ENCODE measurements around the gene KLC4.
A peak's percentile ranks its signal among the peaks of the same experiment; 100 is the strongest.

The KLC4 gene

DNA sequence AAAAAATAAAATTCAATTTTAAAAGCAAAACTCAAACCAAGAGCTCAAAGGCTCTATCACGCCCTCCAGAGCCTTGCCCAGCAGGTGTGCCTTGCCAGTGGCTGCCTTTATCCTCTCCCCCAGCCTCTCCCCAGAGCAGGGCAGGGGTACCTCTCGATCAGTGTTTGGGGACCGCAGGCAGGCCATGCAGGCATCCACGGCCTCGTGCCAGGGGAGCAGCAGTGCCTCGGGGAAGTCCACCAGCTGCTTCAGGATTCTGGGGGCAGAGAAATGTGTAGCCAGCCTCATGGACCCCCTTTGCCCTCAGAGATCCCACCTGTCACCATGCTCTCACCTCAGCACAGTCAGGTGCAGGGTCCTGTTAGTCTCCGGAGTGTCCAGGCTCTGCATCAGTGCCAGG, 11.4 kb upstream of the KLC4 start:
- H3K27ac Mint-ChIP-seq = peak overlapping the region; percentile 42
- H3K9me3 Mint-ChIP-seq = no peaks in the 10 kb centered on the region
- no peak for DNase-seq
- no peaks in the 10 kb centered on the region for H3K27me3 Mint-ChIP-seq
- peaks cover 26% of the 10 kb centered on the region for H3K4me1 Mint-ChIP-seq (ENCODE audit: low read depth)
- H3K4me3 Mint-ChIP-seq = no peak overlapping the region
- peaks cover 83% of the 10 kb centered on the region for H3K36me3 Mint-ChIP-seq (ENCODE audit: low read depth)

DNA sequence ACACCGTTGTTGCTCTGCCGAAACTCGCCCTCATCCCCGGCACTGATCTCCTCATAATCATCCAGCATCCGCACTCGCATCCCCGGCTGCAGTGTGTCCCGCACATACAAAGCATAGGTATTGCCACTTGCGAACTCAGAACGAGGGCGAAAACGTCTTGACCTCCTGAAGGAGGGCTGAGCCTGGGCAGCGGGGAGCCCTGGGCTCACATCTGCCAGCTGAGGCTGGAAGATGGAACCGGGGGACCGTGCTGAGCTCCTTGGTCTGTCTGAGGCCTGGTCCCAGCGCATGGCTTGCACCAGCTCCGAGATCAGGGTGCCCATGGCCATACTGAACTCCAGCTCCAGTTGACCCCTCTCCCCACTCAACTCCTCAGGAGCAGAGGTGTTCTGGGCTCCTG, 8.4 kb upstream of the KLC4 start:
- no peak overlapping the region for H3K4me3 Mint-ChIP-seq

DNA sequence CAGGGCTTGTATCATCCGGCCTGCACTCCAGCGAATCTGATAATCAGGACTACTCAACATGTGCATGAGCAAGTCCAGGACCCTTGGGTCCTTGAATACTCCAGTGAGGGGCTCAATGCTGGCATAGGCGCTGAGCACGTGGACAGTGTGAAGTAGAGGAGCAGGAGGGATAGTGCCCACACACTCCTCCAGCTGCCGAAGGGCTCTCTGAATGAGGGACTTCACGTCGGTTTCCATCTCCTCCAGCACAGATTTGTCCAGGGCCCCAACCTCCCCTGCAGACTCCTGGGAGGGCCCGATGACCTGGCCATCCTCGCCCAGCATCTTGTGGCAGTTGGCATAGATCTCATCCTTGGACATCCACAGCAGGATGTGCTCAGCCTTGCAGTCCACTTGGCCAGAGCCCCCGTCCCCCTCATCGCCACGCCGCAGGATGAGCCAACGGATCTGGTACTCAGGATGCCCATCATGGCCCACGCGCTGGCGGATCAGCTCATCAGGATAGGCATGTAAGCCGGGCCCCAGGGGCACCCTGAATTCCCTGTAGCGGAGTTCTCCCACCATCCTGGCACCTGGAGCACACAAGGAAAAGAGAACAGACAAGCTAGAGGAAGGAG, 7.1 kb upstream of the KLC4 start:
- Mint-ChIP-seq H3K36me3 (ENCODE audit: low read depth) (peaks cover 86% of the 10 kb centered on the region), H3K9me3 (no peaks in the 10 kb centered on the region), H3K27me3 (no peaks in the 10 kb centered on the region), H3K4me3 (peak overlapping the region; percentile 96), H3K27ac (peak overlapping the region; percentile 96), H3K4me1 (ENCODE audit: low read depth) (peaks cover 41% of the 10 kb centered on the region)
- no peak for DNase-seq

More for the DNA sequence above, 8.4 kb upstream of the KLC4 start:
- no peak for DNase-seq
- peaks cover 88% of the 10 kb centered on the region for H3K36me3 Mint-ChIP-seq (ENCODE audit: low read depth)
- H3K4me1 Mint-ChIP-seq (ENCODE audit: low read depth) = peaks cover 37% of the 10 kb centered on the region
- H3K9me3 Mint-ChIP-seq = no peaks in the 10 kb centered on the region
- H3K27ac Mint-ChIP-seq = peak overlapping the region; percentile 77
- H3K27me3 Mint-ChIP-seq = no peaks in the 10 kb centered on the region

DNA sequence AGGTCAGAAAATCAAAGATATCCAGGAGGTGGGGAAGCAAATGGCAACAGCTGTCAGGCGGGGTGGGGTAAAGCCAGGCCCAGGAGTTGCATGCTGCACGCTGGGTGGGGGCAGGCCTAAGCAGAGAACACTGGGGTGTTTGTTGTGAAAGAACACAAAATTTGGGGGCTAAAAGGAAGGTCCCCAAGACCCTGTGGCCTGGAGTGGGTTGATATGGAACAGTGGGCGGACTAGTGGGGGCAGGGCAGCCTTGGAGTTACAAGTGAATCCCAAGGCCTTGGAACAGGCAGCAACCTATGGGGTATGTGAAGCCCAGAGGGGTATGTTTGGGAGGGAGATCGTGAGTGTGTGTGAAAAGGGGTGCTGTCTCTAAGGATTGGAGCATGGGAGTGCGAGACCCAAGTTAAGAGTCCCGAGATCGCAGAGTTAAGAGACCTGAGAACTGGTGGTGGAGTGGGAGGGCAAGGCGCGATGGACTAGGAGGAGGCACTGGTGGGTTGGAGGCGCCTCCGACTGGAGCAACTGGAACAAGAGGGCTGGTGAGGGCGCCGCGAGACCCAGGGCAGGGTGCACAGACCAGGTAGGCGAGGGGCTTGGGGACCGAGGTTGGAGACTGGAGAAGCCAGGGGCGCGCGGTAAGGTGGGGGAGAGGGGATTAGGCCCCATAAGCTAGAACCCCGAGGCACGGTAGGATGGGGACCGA, 6.4 kb upstream of the KLC4 start:
- Mint-ChIP-seq H3K27me3 (no peaks in the 10 kb centered on the region), H3K36me3 (ENCODE audit: low read depth) (peaks cover 87% of the 10 kb centered on the region), H3K27ac (peak overlapping the region; percentile 96), H3K9me3 (no peaks in the 10 kb centered on the region), H3K4me1 (ENCODE audit: low read depth) (peaks cover 44% of the 10 kb centered on the region), H3K4me3 (peak overlapping the region; percentile 96)
- no peak for DNase-seq

DNA sequence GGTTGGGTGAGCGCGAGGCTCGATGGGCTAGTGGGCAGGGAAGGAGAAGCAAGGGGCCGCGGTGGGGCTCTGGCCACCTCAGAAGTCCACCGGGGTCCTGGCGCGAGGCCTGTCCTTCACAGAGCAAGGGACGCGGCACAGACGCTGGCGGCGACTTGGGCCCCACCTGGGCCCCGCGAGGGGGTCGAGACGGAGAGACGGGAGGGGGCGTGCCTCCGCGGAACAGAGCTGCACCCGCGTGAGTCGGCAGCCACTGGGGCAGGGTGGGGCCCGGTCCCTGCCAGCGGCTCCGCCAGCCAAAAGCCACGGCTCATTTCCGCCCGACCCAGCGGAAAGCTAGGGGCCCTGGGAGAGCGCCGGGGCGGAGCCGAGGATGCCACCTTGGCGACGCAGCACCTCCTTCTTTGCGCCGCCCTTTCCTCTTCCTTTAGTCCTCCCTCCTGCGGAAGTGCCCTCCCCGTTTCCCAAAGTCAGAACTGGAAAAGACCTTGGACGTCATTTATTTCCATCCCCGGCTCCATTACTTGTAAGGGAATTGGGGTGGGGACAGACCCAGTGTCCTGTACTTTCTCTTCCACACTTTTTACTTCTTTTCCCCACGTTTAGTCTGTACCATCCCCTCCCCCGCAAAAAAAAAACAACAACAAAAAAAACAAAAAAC, 5.8 kb upstream of the KLC4 start, which contains the start of gene CUL7:
TSS of gene CUL7 (minus strand) at position 307 of the 661 bp plus-strand sequence. CDS start 1,063 bp downstream, outside the sequence.
- DNase-seq = peak; percentile 93
- H3K36me3 Mint-ChIP-seq (ENCODE audit: low read depth) = peaks cover 87% of the 10 kb centered on the region
- peak within 1 kb of the TSS; percentile 96 for H3K4me3 Mint-ChIP-seq
- H3K27me3 Mint-ChIP-seq = no peaks in the 10 kb centered on the region
- H3K9me3 Mint-ChIP-seq = no peaks in the 10 kb centered on the region
- peak within 1 kb of the TSS; percentile 96 for H3K27ac Mint-ChIP-seq
- peaks cover 51% of the 10 kb centered on the region for H3K4me1 Mint-ChIP-seq (ENCODE audit: low read depth)

DNA sequence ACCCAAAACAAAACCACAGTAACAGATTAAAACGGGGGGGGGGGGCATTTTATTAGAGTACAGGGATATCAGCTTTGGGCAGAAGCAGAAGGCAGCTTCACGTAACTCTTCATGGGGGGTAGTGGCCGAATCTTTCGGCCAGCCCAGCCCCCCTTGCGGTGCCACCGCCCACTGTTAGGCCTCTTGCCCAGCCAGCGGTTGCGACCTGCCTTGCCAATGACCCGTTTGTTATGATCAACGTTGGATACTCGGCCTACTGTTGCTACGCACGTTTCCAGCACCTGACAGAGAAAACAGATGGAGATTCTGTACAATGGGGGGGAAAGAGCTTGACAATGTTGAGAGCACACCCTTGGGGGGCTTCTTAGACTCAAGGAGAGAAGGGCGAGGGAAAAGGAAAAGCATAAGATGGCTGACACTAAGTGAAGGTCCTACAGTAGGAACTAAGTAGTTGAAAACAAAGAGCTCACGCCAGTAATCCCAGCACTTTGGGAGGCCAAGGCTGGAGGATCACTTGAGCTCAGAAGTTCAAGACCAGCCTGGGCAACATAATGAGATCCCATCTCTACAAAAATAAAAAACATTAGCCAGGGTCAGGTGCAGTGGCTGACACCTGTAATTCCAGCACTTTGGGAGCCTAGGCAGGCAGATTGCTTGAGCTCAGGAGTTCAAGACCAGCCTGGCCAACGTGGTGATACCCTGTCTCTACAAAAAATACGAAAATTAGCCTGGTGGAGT, 5.1 kb upstream of the KLC4 start:
- Mint-ChIP-seq H3K27me3 (no peaks in the 10 kb centered on the region), H3K4me1 (ENCODE audit: low read depth) (peaks cover 53% of the 10 kb centered on the region), H3K4me3 (peak overlapping the region; percentile 96), H3K27ac (peak overlapping the region; percentile 96), H3K36me3 (ENCODE audit: low read depth) (peaks cover 86% of the 10 kb centered on the region), H3K9me3 (no peaks in the 10 kb centered on the region)
- no peak for DNase-seq

DNA sequence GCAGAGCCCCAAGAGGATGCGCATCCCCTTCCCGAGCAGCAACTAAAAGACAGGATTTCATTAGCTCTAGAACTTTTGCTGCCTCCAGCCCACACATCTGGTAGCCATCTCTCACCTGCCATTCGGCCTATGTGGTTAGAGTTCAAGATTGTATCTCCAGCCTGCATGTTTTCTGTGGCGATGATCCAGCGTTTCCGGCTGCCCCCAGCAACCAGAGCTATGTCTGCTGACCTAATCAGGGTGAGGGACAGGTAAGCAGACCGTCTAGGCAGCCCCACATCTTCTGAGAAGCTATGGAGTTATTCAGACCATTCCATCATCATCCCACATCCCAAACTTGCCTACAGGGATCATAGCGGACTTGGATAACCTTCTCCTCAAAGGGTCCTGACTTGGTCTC, 3.5 kb upstream of the KLC4 start:
- Mint-ChIP-seq H3K27me3 (no peaks in the 10 kb centered on the region), H3K4me1 (ENCODE audit: low read depth) (peaks cover 60% of the 10 kb centered on the region), H3K9me3 (no peaks in the 10 kb centered on the region), H3K4me3 (no peak overlapping the region), H3K36me3 (ENCODE audit: low read depth) (peaks cover 75% of the 10 kb centered on the region), H3K27ac (peak overlapping the region; percentile 61)
- DNase-seq = no peak

DNA sequence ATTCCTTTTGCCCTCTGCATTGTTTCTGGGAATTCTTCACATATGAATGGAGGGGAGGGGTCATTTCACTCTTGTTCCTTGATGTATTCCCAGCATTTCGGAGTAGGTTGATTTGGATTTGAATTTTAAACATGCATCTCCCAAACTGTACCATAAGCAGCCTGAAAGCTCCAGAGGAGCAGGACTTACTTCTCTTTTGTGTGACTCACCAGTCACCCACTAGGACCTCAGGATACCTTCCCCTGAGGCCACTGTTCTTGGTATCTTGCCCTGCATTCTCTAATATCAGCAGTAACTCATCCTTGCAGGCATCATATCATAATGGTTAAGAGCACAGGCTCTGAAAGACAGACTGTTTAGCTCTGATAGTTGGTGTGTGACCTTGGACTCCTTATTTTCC, 900 bp upstream of the KLC4 start:
- Mint-ChIP-seq H3K27me3 (no peaks in the 10 kb centered on the region), H3K36me3 (ENCODE audit: low read depth) (peaks cover 59% of the 10 kb centered on the region), H3K9me3 (no peaks in the 10 kb centered on the region), H3K27ac (peak overlapping the region; percentile 99), H3K4me1 (ENCODE audit: low read depth) (peaks cover 40% of the 10 kb centered on the region), H3K4me3 (peak overlapping the region; percentile 89)
- DNase-seq = no peak

DNA sequence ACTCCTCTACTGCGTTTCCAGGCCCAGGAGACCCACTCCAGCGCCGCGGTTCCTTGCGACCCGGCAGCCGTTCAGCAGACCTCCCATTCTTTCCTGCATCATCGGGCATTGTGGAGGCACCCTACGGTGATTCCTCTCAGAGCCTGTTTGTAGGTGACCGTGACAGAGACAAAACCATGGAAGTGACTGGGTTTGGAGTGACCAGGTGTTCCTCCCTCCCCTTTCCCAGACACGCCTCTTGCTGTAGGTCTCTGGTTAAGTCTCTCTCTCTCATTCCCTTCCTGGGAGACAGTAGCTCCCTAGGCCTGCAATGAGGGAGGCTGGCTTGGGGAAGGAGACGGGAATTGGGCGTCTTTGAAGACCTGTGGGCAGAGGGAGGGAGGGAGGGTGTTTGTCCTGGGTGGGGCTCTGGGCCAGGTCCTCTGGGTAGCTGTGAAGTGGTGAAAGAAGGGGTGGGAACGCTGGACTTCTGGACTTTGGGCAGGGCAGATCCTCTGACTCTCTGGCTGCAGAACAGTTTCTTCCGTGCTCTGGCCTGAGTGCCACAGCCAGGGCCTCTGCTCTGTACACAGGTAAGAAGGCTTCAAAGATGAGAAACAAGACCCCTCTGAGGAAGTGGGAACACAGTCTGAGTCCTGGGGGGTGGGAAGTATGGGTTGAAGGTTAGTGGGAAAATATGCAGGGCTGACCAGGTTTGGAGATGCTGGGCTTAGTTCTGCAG, 763 bp downstream of the KLC4 start:
- Mint-ChIP-seq H3K27ac (peak overlapping the region; percentile 99), H3K27me3 (no peaks in the 10 kb centered on the region), H3K9me3 (no peaks in the 10 kb centered on the region), H3K4me3 (peak overlapping the region; percentile 89), H3K36me3 (ENCODE audit: low read depth) (peaks cover 48% of the 10 kb centered on the region), H3K4me1 (ENCODE audit: low read depth) (peaks cover 33% of the 10 kb centered on the region)
- DNase-seq = no peak

DNA sequence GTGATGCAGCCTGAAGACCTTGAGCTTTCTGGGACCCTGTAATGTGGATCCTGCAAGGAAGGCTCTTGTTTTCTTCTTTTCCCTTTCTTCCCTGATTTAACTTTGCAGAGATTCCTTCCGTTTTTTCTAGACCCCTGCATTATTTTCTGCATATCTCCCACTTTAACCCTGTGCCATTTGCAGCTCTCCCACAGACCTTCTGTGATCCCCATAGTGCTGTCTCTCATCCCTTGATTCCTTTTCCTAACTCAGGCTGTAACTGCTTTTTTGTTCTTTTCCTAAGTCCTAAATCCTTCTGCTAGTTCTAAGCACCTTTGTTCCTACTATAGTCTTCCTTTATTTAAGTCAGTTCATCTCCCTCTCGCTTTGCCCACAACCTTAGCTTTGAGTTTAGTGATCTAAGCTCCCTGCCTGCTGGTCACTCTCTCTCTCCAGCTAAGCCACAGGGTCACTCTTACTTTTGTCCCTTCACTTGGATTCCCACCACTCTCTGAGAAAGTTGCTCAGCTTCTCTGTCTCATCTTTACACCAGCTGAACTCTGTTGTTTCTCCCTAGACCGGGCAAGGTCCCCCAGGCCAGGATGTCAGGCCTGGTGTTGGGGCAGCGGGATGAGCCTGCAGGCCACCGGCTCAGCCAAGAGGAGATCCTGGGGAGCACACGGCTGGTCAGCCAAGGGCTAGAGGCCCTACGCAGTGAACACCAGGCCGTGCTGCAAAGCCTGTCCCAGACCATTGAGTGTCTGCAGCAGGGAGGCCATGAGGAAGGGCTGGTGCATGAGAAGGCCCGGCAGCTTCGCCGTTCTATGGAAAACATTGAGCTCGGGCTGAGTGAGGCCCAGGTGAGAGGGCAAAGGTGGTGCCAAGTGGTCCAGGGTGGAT, 1.6 kb downstream of the KLC4 start:
- Mint-ChIP-seq H3K4me3 (peak overlapping the region; percentile 89), H3K36me3 (ENCODE audit: low read depth) (peaks cover 44% of the 10 kb centered on the region), H3K27me3 (no peaks in the 10 kb centered on the region), H3K27ac (peak overlapping the region; percentile 99), H3K9me3 (no peaks in the 10 kb centered on the region), H3K4me1 (ENCODE audit: low read depth) (peaks cover 30% of the 10 kb centered on the region)
- no peak for DNase-seq

DNA sequence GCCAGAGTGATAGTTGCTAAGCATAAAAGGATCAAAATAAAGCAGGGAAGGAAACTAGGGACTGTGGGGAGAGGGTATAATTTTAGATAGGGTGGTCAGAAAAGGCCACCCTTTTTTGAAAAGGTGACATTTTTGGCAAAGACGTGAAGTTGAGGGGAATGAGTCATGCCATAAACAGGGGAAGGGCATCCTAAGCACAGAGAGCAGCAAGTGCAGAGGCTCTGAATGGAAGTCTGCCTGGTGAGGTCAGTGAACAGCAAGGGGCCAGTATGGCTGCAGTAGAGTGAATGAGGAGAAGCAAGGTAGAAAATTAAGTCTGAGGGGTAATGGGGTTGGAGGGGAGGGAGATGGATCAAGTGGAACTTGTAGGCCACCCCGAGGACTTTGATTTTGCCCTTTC, 2.4 kb downstream of the KLC4 start:
- Mint-ChIP-seq H3K27me3 (no peaks in the 10 kb centered on the region), H3K27ac (no peak overlapping the region), H3K4me1 (ENCODE audit: low read depth) (peaks cover 26% of the 10 kb centered on the region), H3K9me3 (no peaks in the 10 kb centered on the region), H3K36me3 (ENCODE audit: low read depth) (peaks cover 38% of the 10 kb centered on the region), H3K4me3 (no peak overlapping the region)
- DNase-seq = no peak

DNA sequence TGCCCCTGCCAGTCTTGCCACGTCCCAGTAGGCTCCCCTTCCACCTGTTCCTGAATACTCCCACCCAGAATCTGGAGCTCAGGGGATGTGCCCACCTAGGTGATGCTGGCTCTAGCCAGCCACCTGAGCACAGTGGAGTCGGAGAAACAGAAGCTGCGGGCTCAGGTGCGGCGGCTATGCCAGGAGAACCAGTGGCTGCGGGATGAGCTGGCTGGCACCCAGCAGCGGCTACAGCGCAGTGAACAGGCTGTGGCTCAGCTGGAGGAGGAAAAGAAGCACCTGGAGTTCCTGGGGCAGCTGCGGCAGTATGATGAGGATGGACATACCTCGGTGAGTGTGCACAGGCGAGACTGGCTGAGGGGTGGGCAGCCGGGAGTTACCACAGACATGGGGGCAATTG, 3.4 kb downstream of the KLC4 start:
- Mint-ChIP-seq H3K4me1 (ENCODE audit: low read depth) (peaks cover 25% of the 10 kb centered on the region), H3K36me3 (ENCODE audit: low read depth) (peaks cover 29% of the 10 kb centered on the region), H3K9me3 (no peaks in the 10 kb centered on the region), H3K27me3 (no peaks in the 10 kb centered on the region), H3K27ac (no peak overlapping the region), H3K4me3 (no peak overlapping the region)
- DNase-seq = no peak

DNA sequence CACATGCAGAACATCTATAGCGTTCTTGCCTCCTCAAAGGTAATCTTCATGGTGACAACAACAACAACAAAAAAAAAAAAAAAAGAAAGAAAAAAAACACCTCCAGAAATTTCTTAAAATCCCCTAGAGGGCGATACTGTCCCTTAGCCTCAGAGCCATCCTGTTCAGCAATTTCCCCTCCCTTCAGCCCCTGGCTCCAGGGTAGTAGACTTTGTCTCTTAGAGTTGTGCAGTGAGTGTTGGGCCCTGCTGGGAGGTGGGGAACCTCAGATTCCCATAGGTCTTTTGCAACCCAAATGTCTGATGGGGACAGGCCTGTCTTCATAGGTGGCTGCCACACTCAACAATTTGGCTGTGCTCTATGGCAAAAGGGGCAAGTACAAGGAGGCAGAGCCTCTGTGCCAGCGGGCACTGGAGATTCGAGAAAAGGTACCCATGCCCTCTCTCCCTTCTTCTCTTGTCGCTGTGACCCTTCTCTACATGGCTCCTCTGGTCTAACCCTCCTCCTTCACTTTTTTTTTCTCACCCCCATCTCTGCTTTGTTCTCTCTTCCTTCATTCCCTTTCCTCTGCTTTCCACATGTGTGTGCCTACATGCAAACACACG, 10.7 kb downstream of the KLC4 start:
- no peak for DNase-seq
- Mint-ChIP-seq H3K9me3 (no peaks in the 10 kb centered on the region), H3K36me3 (ENCODE audit: low read depth) (peaks cover 20% of the 10 kb centered on the region), H3K27ac (no peak overlapping the region), H3K27me3 (no peaks in the 10 kb centered on the region), H3K4me3 (no peak overlapping the region), H3K4me1 (ENCODE audit: low read depth) (no peaks in the 10 kb centered on the region)

Measured in activated T-cell treated with anti-CD3 and anti-CD28 coated beads, Interleukin-2, amount 50 U/mL, for 24 hours (primary cell).